GM19455 (cell line): ENCODE measurements around the gene ACAP2.
A peak's percentile ranks its signal among the peaks of the same experiment; 100 is the strongest.
"Not testable (repeated sequence)": the region's sequence is repeated elsewhere in the genome, so short reads cannot be mapped to it uniquely, and the experiment has no call there.

Experiments used
- ATAC-seq: cut with Tn5 transposase; IDR thresholded peaks from one replicate; pipeline ENCODE4 v1.9.1; 2021; ENCODE audit not compliant: unreplicated experiment

The ACAP2 gene

DNA sequence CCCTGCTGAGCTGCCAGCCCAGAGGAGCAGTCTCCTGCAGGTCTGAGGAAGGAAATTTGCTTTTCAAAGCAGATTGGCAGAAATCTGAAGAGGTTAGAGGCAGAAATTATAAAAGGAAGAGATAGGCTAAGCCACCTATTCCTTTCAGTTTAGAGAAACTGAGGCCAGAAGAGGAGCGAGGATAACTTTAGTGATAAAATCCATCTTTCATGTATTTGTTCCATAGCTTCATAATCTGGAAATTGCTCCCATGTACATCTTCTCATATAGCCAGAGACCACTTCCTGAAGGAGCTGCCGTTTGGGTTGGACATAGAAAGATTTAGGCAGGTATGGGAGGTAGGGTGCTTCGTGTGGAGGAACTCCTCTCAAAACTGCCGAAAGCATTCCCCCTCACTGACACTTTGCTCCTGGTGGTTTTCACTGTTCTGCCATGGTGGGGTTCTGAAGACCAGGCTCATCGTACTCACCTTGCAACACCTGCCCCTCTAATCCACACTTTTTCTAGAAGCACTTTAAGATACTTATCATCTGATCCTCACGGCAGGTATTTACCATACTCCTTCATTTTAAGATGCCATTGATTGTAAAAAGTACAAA, 670 bp upstream of the ACAP2 start:
- no peak for ATAC-seq

GRCh38 chr3:195441992-195442572, 738 bp downstream of the ACAP2 start:
- peak; percentile 12 for ATAC-seq

DNA sequence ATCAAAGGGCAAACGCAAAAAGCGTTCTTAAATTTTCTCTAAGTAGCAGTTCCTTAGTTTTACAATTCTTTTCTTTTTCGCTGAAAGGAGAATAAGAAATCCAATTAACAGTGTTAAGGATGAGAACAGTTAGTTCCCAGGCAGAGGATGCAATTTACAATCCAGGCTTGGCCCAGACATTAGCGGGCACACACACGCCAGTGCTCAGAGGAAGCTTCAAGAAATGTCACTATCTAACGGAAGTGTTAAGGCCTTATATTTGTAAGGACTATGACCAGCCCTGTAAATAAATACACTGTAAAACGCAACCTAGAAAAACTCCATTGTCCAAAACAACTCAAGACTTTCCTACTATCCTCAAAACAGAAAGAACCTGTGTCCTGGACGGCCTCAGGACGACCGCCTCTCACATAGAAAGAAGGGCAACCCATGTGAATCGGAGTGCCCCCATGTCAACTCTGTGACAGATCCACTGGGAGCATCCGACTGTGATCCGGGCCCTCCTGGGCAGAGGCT, 1.3 kb downstream of the ACAP2 start:
- ATAC-seq, result no peak

DNA sequence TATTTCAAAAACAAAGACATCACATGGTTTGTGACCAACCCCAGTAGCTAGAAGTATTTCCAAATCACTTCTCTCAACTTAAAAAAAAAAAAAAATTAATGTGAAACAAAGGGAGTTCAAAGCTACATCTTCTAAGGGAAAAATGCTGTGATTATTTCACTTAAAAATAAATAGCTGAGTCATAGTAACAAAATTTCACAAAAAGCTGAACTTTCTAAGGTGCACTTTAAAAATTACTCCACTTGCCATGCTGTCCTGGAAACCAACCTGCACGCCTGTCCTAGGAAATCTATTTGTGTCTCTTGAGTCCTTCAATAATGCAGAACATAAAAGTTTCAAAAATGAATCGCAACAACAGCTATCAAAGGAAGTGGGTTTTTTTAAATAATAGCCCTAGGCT, 1.8 kb downstream of the ACAP2 start:
- no peak for ATAC-seq

DNA sequence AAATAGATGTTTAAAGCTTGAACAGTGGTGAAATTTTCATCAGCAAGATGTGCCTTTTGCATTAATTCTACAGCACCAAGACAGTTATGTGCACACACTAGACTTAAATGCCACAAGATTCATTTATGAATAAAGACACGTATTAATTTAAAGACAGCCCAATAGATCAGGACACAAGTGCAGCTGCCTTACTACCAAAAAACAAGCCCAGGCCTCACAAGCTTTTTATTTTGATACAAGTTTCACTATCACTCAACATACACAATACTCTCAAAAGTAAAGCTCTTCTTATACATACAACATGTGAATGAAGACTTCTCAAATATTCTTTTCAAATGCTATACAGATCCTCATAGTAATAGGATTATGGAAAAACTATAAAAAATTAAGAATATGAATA, 2.4 kb downstream of the ACAP2 start:
- no peak for ATAC-seq

DNA sequence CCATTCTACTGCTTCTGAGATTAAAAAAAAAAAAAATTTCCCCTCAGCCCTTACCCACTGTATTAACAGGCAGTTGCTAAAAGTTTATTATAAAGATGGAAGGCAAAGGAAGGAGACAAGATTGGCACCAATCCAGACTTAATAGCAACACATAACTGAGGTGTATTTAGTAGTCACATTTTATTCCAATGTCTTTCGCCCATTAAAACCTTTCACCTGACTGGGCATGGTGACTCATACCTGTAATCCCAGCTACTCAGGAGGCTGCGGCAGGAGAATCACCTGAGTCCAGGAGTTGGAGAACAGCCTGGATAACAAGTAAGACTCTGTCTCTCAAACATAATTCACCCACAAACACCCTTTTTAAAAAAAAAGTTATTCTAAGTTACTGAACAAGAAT, 4.4 kb downstream of the ACAP2 start:
- ATAC-seq, result no peak

GRCh38 chr3:195425849-195426248, 17.0 kb downstream of the ACAP2 start:
- no peak for ATAC-seq

GRCh38 chr3:195423818-195424217, 19.0 kb downstream of the ACAP2 start:
- no peak for ATAC-seq

- ATAC-seq, result no peak
These were observed 21.4 kb downstream of the ACAP2 start for GRCh38 chr3:195421400-195421799.

DNA sequence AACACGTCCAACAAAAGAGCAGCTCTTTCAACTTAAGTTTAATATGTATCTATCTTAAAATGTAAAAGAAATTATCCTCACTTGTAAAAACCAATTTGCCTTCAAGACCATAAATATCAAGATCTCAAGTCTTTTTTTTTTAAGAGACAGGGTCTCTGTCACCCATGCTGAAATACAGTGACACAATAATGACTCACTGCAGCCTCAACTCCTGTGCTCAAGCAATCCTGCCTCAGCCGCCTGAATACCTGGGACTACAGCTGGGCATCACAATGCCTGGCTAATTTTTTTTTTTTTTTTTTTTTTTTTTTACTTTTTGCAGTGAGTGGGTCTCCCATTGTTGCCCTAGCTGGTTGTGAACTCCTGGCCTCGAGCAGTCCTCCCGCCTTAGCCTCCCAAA, 26.0 kb downstream of the ACAP2 start:
- no peak for ATAC-seq

DNA sequence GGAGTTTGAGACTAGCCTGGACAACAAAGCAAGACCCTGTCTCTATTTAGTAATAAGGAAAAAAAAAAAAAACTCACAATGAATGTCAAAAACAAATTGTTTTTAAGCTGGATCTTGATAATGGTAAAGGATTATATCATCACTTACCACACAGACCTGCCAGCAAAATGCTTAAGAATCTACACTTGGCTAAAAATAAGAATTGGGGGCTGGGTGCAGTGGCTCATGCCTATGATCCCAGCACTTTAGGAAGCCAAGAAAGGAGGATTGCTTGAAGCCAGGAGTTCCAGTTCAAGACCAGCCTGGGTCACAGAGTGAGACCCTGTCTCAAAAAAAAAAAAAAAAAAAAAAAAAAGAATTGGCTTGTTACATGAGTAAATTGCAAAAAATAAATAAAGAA, 31.0 kb downstream of the ACAP2 start:
- ATAC-seq, result no peak

DNA sequence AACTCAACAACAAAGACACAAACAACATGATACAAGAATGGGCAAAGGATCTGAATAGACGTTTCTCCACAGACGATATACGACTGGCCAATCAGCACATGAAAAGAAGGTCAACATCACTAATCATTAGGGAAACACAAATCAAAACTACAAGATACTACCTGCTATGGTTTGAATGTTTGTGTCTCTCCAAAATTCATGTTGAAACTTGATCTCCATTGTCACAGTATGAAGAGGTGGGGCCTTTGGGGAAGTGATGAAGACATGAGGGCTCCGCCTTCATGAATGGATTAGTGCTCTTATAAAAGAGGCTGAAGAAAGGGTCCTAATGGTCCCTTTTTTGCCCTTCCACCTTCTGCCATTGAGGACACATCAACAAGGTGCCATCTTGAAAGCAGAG, 32.3 kb downstream of the ACAP2 start:
- no peak for ATAC-seq

DNA sequence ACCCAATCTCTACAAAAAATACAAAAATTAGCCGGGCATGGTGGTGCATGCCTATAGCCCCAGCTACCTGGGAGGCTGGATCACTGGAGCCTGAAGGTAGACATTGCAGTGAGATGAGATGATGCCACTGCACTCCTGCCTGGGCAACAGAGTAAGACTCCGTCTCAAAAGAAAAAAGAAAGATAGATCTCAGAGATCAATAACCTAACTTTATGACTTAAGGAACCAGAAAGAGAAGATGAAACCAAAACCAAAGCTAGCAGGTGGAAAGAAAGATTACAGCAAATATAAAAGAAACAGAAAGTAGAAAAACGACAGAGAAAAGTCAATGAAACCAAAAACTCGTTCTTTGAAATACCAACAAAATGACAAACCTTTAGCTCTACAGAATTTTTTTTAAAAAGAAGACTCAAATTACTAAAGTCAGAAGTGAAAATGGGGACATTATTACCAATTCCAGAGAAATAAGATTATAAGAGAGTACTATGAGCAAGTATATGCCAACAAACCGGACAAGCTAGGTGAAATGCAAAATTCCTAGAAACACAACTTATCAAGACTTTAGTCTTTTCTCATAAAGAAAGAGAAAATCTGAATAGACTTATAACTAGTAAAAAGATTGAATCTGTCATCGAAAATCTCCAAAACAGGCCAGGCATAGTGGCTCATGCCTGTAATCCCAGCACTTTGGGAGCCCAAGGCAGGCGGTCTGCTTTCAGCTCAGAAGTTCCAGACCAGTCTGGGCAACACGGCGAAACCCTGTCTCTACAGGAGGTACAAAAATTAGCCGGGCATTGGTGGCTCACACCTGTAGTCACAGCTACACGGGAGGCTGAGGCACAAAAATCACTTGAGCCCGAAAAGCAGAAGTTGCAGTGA, 35.0 kb downstream of the ACAP2 start:
- no peak for ATAC-seq

- no peak for ATAC-seq
These were observed 37.2 kb downstream of the ACAP2 start for GRCh38 chr3:195405651-195406050.

GRCh38 chr3:195403841-195404408, 38.9 kb downstream of the ACAP2 start:
- ATAC-seq, result no peak

DNA sequence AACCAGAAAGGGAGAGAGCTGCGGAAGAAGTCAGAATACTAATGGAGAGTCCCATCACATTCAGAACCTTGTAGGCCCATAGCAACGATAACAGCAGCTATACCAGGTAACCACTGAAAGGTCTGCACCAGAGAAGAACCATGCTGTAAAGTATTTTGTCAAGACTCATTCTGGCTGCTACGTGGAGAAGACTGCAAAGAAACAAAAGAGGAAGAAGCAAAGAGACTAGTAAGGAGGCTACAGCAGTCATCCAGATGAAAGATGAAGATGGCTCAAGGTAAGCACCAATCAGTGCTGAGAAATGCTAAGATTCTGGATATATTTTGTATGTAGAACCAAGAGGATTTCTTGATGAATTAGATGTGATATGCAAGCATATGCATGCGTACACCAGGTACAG, 39.6 kb downstream of the ACAP2 start:
- no peak for ATAC-seq

GRCh38 chr3:195401943-195402342, 40.9 kb downstream of the ACAP2 start:
- ATAC-seq, result no peak

DNA sequence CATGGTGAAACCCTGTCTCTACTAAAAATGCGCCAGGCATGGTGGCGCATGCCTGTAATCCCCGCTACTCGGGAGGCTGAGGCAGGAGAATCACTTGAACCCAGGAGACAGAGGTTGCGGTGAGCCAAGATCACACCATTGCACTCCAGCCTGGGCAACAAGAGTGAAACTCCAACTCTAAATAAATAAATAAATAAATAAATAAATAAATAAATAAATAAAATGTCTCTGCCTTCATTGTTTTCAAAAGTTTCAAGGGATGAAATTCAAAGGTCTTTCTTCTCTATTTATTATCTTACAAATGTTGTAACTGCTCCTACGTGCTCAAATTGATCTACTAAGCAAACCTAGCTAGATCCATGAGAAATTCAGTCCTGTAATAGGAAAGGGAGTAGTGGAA, 44.4 kb downstream of the ACAP2 start:
- not testable (repeated sequence) for ATAC-seq

GRCh38 chr3:195397524-195397923, 45.3 kb downstream of the ACAP2 start:
- no peak for ATAC-seq

GRCh38 chr3:195395208-195395816, 47.5 kb downstream of the ACAP2 start:
- no peak for ATAC-seq

GRCh38 chr3:195394700-195395099, 48.1 kb downstream of the ACAP2 start:
- no peak for ATAC-seq
